CD4-positive, alpha-beta T cell treated with Interleukin-6 for 4 hours (primary cell): ENCODE results near the gene CCDC17.

ENCODE experiments used
- DNase-seq: peaks from one replicate; pipeline ENCODE4 v3.0.0-alpha.2; 2020; ENCODE audit warnings: mixed read lengths

Gene CCDC17

DNA sequence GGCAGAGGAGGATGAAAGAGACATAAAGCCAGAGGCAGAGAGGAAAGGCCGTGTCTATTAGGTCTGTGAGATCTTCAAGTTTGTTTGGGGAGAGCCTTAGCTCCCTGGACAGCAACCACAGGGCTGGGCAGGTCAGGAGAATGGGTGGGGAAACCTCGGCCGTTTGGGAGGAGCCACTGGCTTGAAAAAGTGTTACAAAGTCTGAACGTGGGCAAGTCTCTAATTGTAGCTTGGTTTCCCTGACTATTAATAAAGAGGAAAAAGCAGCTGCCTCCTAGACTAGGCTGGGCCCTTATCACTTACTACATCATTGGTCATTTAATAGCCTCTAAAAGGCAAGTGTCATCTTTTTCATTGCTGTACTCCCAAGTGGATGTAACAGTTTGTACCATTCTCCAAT, at the start of gene CCDC17:
Gene CCDC17 (minus strand): TSS at position 83 of the 400 bp plus-strand sequence. CDS start 145 bp downstream, outside the sequence.
- DNase-seq = no peak

DNA sequence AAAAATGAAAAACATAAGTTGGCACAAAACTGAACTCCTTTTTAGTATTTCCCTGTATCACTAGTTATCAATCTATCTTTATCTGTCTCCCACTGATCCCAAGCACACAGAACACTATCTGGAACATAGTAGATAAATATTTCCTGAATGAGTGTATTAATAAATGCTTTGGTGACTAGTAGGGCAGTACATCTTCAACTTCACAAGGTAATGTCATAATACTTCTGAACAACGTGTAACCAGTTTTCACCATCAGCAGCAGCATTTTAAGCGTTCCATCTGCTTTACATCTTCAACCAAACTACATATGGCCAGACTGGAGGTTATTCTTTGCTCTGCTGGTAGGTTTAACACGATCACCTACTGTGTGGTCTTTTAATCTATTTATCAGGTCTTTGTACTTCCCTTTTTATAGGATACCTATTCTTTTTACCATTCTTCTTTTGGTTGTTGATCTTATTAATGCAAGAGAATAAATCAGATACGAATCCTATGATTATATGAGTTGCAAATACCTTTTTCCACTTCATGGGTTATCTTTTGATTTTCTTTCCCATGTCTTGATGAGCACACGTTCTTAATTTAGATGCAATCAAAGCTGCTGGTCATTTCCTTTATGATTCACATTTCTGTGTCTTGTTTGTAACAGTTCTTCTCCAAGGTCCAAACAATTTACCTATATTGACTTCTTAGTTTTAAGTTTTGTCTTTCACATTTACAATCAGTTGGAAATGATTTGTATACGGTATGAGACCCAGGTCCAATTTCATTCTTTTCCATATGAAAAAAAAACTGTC, 46.2 kb upstream of the CCDC17 start:
- DNase-seq = no peak

DNA sequence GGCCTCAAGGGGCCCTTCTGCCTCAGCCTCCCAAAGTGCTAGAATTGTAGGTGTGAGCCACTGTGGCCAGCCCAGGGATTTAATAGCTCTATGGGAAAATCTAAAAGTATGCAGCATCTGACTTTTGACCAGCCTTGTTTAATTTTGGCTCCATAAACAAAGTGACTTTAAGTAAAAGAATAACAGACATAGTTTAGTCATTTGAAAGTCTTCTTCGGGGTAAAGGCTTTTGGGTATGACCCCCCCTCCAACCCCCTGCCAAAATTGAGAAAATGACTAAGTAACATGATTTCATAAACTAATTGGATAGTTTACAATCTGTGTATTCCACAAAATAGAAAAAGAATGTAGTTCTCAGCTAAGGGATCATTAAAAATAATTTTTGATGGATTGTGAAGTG, 45.5 kb upstream of the CCDC17 start:
- DNase-seq = no peak

DNA sequence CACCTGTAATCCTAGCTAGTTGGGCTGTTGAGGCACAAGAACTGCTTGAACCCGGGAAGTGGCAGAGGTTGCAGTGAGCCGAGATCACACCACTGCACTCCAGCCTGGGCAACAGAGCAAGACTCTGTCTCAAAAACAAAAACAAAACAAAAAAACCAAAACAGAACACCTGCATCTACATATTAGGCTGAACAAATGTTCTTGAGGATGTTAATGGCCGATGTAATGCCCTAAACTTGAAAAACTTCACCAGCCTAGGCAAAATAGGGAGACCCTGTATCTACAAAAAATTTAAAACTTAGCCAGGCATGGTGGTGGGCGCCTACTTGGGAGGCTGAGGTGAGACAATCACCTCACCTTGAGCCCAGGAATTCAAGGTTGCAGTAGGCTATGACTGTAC, 44.7 kb upstream of the CCDC17 start:
- DNase-seq = no peak

DNA sequence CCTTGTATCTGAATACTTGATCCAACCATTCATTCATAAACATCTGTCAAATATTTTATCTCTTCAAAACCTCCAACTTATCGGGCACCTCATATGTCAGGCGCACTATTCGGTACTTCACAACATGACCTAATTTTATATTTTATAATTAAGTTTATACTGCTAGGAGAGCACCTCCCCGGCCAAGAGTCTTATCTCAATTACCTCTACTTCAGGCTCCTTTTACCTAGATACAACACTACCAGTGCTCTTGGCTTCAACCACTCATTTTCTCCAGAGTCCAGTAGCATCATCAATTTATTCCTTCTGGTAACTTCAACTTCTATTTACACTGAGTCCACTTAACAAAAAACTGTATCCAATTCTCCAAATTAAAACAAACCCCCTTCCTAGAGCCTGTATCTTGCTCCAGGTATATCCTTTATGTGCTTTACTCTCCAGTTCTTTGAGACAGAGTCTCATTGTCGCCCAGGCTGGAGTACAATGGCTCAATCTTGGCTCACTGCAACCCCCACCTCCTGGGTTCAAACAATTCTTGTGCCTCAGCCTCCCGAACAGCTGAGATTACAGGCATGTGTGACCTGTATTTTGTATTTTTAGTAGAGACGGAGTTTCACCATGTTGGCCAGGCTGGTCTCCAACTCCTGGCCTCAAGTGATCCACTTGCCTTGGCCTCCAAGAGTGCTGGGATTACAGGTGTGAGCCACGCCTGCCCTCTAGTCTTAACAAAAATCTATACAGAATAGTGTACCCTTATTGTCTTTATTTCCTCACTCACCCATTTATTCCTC, 43.7 kb upstream of the CCDC17 start:
- DNase-seq = no peak

DNA sequence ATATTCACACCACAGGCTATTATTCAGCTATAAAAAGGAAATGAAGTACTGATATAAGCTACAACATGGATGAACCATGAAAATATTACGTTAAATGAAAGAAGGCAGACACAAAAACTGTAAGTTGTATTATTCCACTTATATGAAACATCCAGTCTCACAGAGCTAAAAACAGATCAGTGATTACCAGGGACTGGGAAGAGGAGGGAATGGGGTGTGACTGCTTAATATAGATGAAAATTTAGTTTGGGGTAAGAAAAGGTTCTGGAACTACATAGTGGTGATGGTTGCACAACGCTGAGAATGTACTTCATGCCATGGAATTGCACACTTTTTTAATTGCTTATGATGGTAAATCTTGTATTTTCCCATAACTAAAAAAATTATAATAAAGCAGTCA, 43.0 kb upstream of the CCDC17 start:
- DNase-seq = no peak

DNA sequence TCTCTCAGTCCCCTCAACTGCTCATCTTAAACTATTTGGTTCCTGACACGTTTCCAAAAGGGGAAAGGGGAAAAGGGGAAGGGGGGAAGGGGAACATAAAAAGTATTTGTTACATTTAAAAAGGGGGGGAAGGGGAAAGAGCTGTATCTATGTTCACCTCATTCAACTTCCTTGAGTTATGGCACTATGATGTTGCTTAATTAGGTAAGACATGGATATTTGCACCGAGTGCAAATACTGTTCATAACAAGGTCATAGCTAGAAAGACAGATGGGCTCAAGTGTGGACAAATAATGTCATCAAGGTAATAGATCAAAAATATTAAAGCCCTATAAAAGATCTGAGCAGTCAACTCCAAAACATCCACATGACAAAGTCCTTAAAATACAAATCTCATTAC, 36.5 kb upstream of the CCDC17 start:
- DNase-seq = no peak

DNA sequence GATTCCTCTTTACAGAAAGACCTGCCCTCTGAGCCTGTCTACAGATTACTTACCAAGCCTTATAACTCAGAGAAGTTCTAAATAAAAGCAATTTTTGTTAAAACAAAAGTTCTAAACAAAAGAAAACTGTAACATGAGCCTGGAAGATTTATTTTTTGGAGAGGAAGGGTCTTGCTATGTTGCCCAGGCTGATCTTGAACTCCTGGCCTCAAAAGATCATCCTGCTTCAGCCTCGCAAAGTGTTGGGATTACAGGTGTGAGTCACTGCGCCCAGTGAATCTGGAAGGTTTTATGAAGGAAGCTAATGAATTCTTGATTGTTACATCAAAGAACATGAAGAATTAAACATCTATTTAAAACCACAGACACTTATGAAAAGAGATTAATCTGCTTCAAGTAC, 35.4 kb upstream of the CCDC17 start:
- DNase-seq = no peak

DNA sequence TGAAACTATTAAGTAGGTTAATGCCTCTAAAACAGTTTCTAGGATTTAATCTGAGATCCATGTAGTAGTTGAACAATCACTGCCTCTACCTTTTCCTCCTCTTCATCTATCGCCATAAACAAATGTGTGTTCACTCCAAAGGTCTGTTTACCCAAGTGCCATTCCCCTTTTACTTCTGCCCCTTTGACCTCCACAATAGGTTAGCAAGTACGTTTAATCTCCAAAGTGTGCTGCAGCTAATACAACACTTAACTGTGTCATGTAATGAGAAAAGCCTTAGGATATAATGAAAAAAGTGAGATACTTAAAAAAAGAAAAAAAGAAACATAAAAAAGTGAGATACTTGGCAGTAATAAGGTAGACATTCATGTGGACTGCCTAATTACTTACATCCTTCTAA, 34.3 kb upstream of the CCDC17 start:
- no peak for DNase-seq

DNA sequence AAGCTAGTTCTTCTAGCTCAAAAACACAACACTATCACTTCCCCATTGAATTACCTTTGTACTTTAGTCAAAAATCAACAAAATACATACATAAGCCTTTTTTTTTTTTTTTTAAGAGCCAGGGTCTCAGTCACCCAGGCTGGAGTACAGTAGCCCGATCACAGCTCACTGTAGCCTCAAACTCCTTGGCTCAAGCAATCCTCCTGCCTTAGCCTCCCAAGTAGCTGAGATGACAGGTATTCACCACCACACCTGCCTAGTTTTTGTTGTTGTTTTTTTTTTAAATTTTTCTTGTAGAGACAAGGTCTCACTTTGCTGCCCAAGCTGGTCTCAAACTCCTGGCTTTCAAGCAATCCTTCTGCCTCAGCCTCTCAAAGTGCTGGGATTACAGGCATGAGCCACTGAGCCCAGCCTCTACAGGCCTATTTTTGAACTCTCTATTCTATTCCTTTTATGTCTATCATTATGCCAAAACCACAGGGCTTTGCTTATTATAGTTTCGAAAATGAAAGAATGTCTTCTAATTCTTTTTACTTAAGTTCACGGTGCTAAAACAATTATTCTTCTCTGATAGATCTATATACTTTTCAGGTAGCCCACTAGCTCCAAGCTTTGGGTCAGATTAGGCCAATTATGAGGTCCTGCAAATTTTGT, 32.8 kb upstream of the CCDC17 start:
- no peak for DNase-seq

DNA sequence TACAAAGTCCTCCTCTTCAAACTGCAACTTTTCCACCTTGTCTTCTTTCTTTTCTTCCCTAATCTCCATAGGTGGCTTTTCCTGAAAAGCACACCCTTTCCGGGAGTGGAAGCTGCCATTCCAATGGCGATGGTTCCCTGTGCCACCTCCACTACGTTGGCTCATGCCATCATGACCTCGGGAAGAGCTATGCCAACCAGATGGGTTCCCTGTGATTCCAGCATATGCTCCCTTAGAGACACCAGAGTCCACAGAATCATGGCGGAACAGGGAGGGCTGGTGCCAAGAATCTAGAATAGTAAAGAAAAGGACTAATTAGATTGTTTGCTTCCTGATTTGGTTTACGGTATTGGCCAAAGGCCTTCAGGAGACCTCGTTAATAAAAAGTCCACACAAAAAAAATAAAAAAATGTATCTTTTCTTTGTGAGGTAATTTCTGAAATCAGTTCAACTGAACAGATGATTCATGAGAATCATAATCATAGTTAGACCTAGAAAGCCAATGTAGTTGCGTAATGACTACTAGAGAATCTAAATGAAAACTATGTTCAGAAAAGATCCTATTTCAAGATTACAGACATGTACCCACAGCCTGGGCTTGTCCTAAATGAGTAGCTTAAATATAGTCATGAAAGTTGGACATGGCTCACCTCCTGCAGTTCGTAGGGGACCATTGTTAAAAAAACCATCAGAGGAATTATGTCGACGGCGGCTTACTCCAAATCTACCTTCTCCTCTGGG, 30.9 kb upstream of the CCDC17 start:
- no peak for DNase-seq

DNA sequence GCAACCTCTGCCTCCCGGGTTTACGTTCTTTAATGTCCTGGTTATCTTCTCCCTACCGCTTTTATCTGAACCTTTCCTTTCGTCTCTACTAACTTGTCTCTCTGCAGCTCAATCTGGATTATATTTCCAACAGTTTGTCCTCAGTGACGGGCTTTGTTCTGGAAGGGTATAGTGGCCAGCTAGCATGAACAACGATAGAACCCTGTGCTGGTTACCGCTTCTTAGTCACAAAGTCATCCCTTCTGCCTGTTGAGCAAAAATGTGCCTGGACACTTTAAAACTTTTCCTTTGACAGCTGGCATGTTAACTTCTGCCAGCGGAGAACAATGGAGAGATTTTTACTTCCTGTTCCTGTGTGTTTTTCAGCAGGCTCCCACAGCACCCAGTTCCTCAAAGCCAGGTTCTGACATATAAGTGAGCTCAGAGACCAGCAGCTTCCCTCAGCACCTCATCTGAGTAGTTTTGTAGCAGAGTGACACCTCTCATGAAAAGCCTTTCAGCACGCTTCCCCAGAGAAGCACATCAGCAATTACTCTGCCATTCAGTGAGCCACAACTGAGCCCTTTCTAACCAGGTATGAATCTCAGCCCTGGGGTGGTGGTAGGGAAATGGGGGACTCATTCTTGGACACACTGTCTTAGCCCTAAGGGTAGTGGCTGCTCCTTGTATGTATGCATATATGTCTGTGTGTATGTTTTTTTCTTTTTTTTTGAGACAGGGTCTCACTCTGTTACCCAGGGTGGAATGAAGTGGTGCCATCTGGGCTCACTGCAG, 23.6 kb upstream of the CCDC17 start:
- no peak for DNase-seq

DNA sequence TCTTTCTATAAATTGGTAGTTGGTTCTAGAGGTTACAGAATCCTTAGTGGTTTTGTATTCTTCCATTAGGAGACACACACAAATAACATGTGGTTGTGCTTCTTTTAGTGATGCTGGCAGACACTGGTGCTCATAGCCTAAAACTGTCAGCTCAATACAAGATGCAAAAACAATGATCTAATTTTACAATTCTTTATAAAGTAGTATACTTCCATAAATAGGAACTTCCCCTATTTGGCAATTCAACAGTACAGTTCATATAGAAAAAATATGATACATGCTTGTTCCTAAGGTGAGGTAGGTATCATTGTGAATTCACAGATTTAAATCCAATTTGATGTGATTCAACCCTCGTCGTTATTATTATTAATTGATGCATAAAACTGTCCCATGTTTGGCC, 20.8 kb upstream of the CCDC17 start:
- no peak for DNase-seq

DNA sequence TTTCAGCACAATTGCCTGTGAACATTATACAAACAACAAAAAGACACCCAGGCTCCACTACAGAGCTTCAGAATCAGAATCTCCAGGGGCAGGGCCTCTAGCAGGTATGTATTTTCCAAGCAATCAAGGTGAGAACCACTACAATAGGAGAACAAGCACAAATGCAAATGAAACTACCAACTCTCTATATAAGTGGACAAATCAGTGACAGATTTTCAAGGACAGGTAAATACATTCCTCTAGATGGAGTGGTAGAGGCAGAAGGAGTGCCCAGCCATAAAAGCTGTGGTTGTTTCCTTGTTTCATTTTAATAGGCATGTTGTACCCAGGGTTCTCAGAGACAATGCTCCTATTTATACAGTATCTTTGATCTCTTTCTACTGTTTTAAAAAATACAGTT, 20.1 kb upstream of the CCDC17 start:
- DNase-seq = no peak

DNA sequence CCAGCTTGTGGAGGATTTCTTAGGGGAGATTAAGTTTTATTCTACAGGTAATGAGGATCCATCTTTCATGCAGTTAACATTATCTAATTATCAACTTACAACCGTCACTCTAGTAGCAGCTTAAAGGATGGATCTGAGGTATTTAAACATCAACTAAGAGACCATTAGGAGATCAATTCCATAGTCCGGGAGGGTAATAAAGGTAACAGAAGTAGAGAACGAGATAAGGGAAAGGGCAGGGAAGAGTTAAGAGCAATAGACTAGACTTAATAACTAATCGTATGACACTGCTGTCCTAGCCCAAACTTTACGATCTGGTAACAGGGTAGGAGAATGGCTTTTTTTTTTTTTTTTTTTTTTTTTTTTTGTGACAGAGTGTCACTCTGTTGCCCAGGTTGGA, 19.5 kb upstream of the CCDC17 start:
- no peak for DNase-seq

DNA sequence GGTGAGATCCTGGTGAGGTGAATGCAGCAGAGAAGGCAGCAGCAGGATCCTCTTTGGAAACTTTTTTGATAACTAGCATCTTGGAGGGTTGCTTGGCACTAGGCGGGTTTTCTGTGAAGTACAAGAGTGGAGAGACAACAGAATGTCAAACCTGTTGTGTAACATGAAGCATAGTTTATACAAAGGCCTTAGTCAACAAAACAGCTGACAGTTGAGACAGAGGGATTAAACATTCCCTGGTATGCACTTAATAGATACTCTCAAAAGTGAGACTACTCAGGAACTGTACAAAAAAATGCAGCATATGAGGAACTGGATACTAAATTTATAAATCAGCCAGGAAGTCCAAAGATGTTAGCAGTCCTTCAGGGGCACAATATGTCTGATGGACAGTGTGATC, 16.4 kb upstream of the CCDC17 start:
- no peak for DNase-seq

DNA sequence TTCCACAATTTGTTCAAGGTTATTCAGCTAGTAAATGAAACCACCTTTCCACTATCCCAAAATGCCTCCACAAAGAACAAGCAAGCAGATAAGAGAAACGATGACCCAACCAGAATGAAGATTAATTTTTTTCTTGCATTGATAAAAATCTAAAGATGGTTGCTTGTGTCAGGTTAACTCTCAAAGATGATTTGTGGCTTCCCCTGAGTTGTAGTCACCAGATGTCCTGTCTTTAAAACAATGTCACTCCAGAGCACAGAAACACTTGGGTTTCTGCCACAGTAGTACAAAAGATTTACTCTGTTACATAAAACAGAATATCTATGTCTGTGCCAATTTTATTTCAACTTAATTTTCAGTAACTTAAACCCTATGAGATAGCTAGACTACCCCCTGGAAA, 11.4 kb upstream of the CCDC17 start:
- DNase-seq = no peak

DNA sequence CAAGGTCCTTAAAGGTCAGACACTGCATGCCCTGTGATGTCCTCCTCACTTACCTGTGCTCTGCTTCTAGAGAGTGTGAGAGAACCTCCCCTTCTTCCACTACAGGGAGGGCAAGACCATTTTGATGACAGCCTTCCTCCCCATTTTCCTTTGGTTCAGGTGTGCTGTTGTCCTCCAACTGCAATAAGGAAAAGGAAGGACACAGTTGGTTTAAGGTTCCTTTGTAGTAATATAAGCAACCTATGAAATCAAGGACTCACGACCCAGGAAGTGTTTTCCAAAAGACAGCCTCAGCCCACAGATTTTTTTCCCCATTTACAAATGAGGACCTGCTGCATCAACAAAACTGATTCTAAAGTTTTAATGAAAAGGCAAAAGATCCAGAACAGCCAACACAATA, 6.6 kb upstream of the CCDC17 start:
- no peak for DNase-seq

DNA sequence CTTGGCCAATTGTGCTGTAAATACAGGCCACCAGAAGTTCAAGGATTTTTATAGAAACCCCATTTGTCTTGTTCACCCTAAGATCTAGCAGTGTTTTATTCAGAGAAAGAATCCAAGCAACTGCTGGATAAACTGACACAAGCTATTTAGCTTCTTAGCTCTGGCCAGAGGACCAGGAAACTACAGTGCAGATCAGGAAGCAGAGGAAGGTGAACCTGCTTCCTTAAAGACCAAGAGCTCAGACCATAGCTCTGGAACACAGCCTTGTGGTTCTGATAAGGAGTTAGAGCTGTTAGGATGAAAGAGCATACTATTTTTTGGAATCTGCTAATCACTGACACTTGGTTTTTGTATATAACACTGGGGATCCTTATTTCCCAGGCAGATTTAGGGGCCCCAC, 5.2 kb upstream of the CCDC17 start:
- DNase-seq = no peak

DNA sequence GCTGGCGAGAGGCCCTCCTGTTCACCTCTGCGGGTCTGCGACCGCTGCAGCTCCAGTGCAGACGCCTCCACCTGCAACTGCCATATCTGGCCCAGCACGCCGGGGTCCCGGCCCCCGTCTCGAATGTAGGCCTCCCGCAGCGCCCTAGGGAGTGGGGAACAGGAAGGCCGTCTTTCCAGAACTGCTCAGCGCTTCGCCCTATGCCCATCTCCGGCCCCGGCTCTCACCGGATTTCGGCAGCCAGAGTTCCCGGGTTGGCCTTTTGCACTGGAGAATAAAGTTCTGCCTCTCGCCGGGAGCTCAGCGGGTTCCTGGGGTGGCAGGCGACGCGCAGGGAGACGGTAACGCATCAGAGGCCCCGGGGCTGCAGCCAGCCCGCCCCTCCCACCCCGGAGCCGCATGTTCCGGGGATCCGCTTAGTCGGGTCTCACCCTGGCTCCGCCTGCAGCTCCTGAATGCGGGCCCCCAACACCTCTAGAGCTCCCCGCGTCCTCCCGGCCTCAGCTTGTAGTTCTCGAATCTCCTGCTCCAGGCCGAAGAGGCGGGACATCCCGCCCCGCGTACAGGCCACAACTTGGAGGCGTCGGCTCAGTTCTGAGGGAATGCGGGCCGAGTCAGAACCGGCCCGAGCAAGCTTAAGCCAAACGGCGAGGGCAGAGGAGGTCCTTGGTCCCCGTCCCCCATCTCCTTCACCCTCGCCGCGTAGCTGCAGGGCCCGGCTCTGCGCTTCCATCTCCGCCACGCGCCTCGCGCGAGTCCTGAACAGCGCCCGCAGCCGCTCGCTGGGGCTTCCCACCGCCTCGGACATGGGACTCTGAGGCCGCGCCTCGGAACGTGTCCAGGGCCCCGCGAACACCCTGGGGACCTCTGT, 1.1 kb downstream of the CCDC17 start:
- no peak for DNase-seq

DNA sequence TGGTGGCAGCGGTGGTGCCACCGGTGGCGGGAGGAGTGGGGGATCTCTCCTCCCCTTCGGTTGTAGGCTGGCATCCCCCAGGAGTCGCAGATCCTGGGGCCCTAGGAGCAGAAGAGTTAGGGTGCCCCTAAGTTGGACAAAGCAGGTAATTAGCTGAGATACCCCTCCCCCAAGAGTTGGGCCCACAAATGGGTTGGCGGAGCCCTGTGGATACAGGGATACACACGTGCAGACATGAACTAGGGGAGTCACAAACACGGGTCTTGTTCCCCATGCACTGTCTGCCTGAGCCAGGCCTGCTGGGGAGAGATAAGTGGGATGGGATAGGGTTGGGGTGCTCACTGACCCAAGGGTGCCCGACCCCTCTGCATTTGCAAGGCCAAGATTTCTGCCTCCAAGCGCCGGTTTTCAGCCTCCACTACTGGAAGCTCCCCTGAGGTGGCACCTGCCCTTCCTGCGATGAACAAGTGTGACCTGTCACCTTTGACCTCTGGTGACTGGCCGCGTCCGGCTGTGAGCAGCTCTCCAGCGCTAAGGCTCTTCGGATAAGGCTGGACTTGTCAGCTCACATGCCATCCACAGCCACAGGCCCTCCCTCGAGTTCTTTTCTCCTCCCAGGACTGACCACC, 1.8 kb downstream of the CCDC17 start:
- DNase-seq = no peak
